Activated T-cell treated with anti-CD3 and anti-CD28 coated beads, Interleukin-2, amount 50 U/mL, for 1 hour (primary cell): ENCODE results near the gene PC.

ENCODE experiments used
- DNase-seq: peaks from one replicate; pipeline ENCODE4 v3.0.0-alpha.2; 2020

PC gene

DNA sequence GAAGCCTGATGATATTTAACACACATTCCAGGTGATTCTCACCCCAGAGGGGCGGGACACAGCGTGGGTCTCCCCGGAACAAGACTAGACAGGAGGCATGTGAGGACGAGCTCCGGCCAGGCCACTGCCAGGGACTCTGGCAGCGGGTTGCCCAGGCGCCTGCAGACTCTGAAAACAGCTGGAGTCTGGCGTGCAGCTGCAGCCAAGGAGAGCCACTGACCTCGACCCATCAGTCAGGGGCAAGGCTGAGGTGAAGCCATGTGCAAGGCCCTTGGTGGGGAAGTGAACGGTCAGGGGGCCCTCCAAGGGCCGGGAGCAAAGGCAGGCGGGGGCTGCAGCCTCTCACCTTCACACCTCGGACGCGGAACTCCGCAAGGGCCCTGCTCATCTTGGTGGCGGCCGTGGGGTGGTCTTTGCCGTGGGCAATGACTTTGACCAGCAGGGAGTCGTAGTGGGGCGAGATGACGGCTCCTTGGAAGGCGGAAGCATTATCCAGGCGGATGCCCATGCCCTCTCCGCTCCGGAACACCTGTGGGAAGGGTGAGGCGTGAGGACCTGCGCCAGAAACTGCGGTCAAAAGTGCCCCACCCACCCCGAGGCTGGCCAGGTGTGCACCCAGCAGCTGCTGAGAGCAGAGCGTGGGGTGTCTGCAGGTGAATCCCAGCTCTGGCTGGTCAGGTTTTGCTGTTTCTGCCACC, 94.6 kb downstream of the PC start:
- no peak for DNase-seq

DNA sequence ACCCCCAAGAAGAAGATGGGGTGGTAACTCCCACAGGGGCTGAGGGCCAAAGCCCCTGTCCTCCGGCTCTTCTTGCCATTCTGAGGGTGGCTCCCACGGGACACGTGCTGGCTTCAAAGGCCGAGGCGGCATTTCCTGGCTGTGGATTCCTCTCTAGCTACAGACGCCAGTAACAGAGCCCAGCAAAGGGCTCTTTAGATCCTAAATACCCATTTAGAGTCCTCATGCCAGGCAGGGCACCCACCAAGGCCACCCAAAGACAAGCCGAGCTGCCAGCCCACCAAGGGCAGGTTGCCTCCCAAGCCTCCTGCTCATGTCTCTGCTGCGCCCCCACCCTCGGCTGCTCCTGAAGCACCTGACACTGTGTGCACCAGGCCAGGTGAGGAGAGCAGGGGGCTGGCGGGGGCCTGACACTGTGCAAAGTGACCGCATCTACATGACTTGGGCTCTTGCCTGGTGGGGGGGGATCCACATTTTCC, 95.6 kb downstream of the PC start:
- no peak for DNase-seq

DNA sequence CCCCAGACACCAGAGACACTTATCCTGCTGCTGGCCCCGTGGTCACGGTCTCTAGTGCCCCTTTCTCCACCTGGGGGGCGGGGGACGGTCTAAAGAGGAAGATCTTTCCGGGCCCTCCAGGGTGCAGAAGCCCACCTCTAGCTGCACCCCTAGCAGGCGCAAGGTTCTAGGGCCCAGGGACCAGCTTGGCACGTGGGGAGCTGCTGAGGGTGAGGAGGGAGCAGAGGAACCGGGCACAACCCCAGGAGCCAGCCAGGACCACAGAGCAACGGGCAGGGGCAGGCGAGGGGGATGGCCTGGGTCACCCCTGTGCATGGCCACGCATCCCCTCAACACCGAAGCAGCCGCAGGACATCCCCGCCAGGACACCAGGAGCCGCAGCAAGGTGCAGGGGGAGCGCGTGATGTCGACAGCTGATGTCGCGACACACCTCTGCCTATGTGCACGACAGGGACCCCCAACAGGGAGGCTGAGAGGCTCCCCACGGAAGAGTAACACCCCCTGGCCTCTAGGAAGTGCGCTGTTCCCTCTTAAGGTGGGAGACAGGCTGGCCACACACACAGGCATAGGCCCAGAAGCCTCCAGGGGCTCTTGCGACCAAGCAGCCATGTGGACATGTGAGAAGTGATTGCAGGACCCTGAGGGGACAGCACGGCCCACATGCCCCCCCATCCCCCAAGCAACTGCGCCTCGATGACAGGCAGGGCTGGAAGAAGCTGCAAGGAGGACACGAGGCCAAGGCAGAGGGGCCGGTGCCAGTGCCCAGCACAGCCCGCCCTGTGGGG, 96.2 kb downstream of the PC start:
- no peak for DNase-seq

DNA sequence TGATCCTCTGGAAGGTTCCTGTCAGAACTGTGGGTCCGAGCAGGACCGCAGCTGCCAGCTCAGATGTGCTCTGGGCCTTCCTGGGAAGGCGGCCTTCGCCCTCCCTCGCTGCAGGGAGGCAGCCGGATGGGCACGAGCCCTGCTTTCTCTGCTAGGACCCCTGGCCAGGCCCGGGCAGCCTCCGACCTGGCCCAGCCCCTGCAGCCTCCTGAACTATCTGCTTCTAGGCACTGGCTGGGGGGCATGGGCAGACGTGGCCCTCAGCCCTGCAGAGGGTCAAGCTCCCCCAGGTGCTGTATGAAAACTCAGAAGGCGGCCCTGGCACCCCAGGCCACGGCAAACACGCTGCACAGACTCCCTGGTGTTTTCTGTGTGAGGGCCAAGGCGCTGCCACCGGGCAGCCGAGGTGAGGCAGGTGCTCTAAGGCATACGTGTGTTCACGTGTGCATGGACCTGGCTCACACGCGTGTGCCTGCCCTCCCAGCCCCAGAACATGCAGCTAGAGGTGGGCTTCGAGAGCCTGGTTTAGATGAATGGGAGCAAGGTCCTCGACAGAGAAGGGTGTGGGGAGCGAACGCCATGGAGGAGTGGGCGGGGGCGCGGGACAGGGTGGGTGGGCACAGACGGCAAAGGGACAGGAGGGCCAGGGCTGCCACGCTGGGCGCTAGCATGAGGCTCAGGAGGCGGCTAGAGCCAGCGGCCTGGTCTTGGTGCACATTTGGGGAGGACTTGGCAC, 97.0 kb downstream of the PC start:
- DNase-seq, result no peak

DNA sequence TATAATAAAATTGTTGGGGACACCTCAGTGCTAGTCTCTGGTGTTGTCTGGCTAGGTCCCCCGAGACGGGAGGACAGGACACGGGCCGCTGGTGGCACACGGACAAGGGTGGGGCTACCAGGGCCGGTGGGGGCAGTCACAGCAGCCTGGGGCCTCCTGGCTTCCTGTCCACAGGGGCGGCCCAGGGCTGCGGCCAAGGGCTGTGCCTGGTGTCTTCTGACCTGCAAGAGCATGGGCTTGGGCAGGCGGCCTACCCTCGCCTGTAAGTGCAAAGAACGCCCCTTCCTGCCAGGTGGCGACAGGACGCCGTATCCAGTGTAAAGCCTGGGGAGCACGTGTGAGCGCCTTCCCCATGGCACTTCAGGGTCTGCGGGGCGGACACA, 97.7 kb downstream of the PC start:
- DNase-seq, result no peak

DNA sequence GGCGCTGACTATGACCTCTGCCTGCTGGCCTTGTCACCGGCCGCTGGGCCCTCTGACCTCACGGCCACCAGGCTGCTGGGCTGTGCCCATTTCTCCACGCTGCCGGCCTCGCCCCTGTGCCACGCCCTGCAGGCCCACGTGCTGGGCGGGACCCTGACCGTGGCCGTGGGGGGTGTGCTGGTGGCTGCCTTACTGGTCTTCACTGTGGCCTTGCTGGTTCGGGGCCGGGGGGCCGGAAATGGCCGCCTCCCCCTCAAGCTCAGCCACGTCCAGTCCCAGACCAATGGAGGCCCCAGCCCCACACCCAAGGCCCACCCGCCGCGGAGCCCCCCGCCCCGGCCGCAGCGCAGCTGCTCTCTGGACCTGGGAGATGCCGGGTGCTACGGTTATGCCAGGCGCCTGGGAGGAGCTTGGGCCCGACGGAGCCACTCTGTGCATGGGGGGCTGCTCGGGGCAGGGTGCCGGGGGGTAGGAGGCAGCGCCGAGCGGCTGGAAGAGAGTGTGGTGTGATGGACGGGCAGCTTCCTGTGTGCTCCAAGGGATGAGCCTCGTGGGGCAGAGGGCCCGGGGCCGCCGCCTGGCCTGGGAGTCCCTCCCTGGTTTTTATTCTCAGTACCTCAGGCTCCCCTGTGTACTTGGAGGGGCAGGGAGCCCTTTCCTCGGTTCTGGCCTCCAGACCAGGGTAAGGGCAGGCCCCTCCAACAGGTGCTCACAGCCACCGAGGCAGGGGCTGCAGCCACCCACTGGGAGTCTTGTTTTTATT, 98.3 kb downstream of the PC start:
- DNase-seq, result no peak

DNA sequence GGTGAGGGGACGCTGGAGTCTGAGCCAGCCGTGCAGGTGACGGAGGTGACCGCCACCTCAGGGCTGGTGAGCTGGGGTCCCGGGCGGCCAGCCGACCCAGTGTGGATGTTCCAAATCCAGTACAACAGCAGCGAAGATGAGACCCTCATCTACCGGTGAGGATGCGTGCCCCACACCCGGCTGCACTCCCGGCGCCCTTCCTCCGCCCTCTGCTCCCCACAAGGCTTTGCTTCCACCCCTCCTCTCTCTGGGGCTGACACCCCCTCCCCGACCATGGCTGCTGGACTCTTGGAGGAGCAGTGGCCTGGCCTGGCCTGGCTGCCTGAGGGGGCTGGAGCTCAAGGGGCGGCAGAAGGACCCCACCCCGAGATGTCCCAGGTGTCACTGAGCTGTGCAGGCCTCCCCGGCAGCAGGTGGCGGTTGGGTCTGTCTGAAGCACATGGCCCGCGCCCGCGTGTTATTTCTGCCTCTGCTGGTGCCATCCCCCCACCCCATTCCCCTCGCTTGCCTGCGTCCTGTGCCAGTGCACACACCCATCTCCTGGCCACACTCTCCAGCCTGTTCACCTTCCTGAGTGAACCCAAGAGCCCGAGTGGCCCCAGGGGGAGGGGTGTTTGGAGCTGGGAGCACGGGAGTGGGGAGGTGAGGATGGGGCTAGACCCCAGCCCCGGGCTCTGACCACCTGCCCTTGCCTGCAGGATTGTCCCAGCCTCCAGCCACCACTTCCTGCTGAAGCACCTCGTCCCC, 99.1 kb downstream of the PC start:
- DNase-seq, result no peak

DNA sequence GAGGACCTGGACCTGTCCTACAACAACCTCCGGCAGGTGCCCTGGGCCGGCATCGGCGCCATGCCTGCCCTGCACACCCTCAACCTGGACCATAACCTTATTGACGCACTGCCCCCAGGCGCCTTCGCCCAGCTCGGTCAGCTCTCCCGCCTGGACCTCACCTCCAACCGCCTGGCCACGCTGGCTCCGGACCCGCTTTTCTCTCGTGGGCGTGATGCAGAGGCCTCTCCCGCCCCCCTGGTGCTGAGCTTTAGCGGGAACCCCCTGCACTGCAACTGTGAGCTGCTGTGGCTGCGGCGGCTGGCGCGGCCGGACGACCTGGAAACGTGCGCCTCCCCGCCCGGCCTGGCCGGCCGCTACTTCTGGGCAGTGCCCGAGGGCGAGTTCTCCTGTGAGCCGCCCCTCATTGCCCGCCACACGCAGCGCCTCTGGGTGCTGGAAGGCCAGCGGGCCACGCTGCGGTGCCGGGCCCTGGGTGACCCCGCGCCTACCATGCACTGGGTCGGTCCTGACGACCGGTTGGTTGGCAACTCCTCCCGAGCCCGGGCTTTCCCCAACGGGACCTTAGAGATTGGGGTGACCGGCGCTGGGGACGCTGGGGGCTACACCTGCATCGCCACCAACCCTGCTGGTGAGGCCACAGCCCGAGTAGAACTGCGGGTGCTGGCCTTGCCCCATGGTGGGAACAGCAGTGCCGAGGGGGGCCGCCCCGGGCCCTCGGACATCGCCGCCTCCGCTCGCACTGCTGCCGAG, 99.8 kb downstream of the PC start:
- no peak for DNase-seq

DNA sequence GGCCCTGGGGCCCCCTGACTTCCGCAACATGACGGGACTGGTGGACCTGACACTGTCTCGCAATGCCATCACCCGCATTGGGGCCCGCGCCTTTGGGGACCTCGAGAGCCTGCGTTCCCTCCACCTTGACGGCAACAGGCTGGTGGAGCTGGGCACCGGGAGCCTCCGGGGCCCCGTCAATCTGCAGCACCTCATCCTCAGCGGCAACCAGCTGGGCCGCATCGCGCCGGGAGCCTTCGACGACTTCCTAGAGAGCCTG, 100.3 kb downstream of the PC start:
- DNase-seq, result no peak

DNA sequence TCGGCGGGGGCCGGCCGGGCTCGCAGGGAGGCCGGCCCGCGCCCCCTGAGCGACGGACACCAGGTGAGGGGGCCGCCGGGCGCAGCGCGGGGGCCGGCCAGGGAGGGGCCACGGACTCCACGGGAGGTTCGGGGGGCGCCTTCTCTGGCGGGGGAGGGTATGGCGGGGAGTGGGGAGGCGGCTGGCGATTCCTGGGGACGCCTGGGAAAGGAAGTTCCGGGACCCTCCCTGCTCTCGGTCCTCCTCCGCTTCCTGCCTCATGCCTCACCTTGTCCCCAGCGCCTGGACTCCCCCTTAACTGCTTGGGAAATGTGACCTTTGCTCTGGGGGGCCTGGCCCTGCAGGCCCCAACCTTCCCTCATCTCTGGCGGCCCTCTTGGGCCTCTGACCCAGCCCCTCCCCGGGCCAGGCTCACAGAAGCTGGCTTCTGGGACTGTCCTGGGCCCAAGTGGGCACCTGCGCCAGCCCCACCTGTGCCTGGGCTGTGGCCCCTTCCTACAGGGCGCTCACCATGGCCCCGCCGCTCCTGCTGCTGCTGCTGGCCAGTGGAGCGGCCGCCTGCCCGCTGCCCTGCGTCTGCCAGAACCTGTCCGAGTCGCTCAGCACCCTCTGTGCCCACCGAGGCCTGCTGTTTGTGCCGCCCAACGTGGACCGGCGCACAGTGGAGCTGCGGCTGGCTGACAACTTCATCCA, 100.8 kb downstream of the PC start:
- DNase-seq, result no peak

DNA sequence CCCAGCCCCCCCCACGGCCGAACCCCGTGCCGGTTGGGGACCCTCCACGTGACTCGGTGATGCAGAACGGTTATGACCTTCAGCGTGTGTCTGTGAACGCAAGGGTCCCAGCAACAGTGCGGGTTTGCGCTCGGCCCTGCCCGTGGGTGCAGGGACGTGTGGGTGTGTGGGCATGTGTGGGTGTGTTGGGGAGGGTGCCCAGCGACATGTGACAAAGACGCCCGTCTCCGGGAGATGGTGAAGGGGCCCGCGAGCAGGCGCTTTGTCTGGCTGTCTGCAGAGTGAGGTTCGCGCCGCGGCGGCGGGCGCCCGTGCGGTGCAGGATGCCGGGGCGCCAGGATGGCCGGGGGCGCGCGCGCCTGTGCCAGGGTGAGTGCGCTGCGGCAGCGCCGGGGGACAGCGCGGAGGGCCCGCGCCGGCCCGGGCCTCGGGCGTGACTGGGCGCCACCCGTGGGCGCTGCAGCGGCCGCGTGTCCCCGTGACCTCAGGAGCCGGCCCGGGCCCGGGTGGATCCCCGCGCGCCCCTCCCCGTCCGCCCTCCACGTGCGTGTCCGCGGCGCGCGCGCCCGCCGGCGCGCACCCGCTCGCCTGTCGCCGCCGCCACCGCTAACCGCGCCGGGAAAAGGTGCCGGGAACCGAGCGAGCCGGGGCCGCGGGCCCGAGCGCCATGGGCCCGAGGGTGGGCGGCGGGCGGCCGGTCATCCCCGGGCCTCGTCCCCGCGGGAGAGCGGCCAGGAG, 101.5 kb downstream of the PC start, which contains the start of gene LRFN4:
TSS of gene LRFN4 (plus strand) at position 569 of the 738 bp plus-strand sequence. CDS start 681 bp downstream, outside the sequence.
- DNase-seq, result peak; percentile 75

DNA sequence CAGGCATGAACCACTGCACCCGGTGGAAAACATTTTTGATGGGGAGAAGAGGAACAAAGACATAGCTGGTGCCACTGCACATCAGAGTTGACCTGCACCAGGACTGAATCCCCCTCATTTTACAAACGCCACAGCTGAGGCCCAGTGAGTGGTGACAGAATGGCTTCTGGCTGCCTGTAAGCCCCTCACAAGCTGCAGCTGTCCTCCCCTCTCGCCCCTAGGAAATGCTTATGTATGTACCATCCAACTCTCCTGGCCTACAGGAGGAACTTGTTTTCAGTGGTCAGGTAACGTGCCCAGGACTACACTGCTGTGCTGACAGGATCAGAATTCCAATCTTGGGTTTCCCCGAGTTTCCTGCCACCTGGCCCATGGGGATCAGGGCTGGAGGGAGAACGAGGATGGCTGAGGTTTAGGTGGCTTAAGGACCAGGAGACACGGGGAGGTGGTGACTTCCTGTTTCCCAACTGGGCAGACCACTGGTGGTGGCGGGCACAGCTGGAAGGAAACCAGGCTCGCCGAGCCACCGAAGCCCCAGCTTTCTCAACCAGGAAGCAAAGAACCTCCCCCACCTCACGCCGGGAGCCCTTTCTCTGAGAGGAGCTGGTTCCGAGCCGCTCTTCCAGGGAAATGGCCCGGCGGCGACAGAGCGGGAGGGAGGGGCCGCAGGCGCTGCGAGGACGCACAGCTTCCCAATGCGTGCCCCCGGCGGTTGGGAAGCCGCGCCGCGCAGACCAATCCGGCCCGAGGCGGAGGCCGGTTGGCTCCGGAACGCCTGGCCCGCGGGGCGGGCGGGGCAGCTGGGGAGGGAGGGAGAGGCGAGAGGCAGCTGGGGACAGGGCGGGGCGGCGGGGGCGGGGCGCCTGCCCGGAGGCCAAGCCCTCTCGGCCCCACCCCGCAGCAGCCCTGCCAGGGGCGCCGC, 102.3 kb downstream of the PC start:
- no peak for DNase-seq

DNA sequence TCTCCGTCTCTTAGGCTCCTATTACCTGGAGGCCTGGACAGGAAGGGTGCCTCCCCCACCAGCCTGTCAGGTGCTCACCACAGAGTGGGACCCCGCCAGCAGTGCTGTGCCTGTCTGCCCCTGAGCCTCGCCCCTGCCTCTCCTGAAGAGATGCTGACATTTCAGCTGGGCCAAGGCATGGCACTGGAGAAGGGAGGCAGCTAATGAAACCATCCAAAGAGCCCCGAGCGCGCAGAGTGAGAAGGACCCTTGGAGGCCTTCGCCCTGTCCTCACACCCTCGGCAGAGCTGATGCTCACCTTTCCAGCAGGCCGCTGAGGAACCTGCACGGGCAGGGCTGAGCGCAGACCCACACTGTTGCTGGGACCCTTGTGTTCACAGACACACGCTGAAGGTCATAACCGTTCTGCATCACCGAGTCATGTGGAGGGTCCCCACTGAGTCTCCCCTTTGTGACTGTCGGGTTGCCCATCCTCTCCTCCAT, 103.4 kb downstream of the PC start:
- no peak for DNase-seq

DNA sequence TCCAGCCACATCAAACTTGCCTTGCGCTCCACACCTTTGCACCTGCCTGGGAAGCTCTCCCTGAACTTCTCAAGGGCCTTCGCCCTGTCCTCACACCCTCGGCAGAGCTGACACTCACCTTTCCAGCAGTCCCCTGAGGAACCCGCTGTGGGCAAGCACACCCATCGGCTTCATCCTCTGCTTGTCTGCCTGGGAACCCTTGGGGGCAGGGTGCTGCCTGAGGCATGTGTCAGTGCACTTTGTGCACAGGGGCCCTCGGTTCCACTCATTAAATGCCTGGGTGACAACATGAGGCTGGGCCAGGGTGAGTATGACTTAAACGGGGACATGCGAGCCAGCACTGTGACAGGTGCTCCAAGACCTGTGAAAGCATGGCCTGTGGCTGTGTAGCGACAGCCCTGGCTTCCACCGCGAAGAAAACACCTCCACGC, 103.9 kb downstream of the PC start:
- DNase-seq, result no peak

DNA sequence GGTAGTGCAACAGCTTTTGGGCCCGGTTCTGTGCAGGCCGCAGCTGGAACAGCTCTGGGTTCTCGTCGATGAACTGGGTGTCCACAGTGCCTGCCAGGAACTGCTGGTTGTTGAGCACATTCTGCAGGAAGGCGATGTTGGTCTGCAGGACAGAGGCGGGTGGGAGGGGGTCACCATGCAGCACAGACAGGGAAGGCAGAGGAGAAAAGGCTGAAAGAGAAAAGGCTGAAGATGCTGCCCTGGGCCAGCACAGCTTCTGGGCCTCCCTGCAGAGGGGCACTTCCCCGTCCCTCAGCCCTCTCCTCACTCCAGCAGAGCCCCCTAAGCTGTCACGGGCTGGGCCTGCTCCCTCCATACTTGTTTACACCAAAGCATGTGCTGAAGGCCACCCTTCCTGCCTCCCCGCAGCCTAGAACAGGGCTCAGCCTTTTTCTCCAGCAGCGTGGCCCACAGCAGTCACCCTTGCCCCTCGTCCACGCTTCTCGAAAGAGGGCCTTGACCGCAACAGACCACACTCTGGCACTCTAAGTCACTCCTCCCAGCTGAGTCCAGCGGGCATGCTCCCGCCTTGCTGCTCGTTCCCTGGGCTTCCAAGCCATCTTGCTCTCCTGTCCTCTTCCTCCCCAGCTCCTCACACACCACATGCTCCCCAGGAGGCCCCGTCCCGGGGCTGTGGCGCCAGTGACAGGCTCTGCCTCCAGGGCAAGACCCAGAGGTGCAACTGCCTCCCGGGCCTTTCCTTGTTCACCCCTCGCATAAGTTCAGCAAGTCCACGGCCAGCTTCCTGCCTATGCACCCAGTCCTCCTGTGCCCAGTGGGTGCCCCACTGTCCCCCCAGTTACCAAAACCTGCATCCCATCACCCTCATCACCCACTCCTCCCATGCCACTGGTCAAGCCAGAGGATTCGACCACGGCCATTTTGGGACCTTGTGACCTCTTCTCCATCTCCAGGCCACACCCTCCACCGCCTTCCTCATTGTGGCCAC, 104.6 kb downstream of the PC start:
- DNase-seq, result no peak

DNA sequence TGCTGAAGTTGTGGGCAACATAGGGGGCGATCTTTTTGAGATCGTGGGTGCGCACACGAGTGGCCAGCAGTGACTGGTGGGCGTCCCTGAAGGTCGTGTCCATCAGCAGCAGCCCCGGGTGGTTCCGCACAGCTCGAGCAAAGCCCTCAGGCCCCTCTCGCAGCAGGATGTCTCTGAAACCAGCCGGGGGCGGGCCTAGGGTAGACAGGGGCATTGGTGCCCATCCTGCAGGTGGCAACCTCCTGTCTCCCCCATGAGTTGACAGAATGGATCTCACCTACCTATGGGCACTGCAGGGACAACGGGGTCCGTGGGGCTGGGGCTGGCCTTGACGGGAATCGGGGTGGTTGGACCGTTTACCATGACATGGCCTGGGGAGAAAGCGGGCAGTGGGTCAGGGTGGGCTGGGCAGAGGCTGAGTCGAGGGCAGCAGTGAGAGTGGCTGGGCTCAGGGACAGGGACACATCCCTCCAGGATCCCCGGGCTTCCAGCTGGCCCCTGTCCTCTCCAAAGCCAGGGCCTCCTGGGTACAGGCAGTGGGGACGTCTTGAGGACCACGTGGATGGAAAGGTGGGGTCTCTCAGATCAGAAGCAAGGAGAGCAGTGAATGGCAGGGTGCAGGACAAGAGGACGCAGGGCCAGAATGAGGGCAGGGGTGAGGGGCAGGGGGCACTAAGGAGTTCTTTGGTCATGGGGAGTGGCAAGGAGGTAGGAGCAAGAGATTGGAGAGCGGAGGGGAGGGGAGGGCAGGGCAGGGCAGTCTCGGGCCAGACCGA, 105.5 kb downstream of the PC start:
- no peak for DNase-seq
